AG10803 (cell line): ENCODE measurements around the gene IL18BP.

Source experiments
- DNase-seq: peaks from one replicate; pipeline ENCODE4 v3.0.0; 2010; ENCODE audit warnings: low read depth
- H3K4me3 ChIP-seq: 2 replicates; pipeline ENCODE4 v1.5.1; 2011; ENCODE audit warnings: mild to moderate bottlenecking, low read length, control low read depth
- CTCF ChIP-seq: conservative IDR thresholded peaks from 2 replicates; pipeline ENCODE4 v1.5.1; 2011; ENCODE audit warnings: mild to moderate bottlenecking, low read length, control low read depth, inconsistent platforms

IL18BP gene

GRCh38 chr11:72005347-72006260 is 6.9 kb downstream of the IL18BP start:
- no peak overlapping the region for H3K4me3 ChIP-seq
- no peak for DNase-seq
- no peak for TF ChIP-seq CTCF

GRCh38 chr11:72006309-72007088 is 7.8 kb downstream of the IL18BP start:
- no peak overlapping the region for H3K4me3 ChIP-seq
- DNase-seq = no peak
- no peak for TF ChIP-seq CTCF

GRCh38 chr11:72007089-72007476 is 8.4 kb downstream of the IL18BP start:
- no peak overlapping the region for H3K4me3 ChIP-seq
- TF ChIP-seq CTCF = no peak
- no peak for DNase-seq

GRCh38 chr11:72007587-72007986 is 8.9 kb downstream of the IL18BP start:
- no peak for TF ChIP-seq CTCF
- no peak overlapping the region for H3K4me3 ChIP-seq
- DNase-seq = no peak

GRCh38 chr11:72008728-72009127 is 10.0 kb downstream of the IL18BP start:
- no peak for DNase-seq
- no peak for TF ChIP-seq CTCF

GRCh38 chr11:72009156-72009555 is 10.4 kb downstream of the IL18BP start:
- no peak for TF ChIP-seq CTCF
- DNase-seq = no peak
- H3K4me3 ChIP-seq = no peak overlapping the region

More at GRCh38 chr11:72008728-72009127, 10.0 kb downstream of the IL18BP start:
- no peak overlapping the region for H3K4me3 ChIP-seq
